ENCODE measurements around the gene BUD31. TPM values are rescaled to one million over a fixed set of nuclear protein-coding genes. Genes with fewer than 3 reads are reported as not detected.
"Not testable (repeated sequence)": the region's sequence is repeated elsewhere in the genome, so short reads cannot be mapped to it uniquely, and the experiment has no call there.

The BUD31 gene
- total RNA-seq, 8 experiments from 2014 or later: 105 to 221 (median 146) TPM

- in situ Hi-C loops (cut with MboI; ENCODE audit: low pct_unique_long_range_greater_than_20kb in 2 of 9, low sequenced_read_pairs in 9 of 9, unreplicated experiment in 9 of 9): no loop called here
- no peaks in the 10 kb centered on the region for H3K4me1 ChIP-seq (replicated peaks in 1 of 2)
- no peak overlapping the region for H3K4me3 ChIP-seq
- WGBS, 10 experiments: 83 to 100% (median 97%) methylated on average over 1 to 3 of the region's 4 CpGs; no CpG with 5 or more reads in 5 of the 10 experiments
- H3K27ac ChIP-seq: no peak overlapping the region
- no peak for ATAC-seq (replicated peaks in 6 of 8)
These were observed 24.2 kb upstream of the BUD31 start for GRCh38 chr7:99384523-99384922.

- WGBS, 10 experiments: 67% methylated on average over 1 of the region's 8 CpGs; no CpG with 5 or more reads in 9 of the 10 experiments
- in situ Hi-C loops (cut with MboI; ENCODE audit: low pct_unique_long_range_greater_than_20kb in 2 of 9, low sequenced_read_pairs in 9 of 9, unreplicated experiment in 9 of 9): no loop called here
- ATAC-seq (replicated peaks in 6 of 8): no peak
- Histone ChIP-seq H3K27ac (no peak overlapping the region), H3K4me3 (no peak overlapping the region), H3K4me1 (replicated peaks in 1 of 2) (no peaks in the 10 kb centered on the region)
These were observed 23.2 kb upstream of the BUD31 start for GRCh38 chr7:99385564-99385963.

- WGBS, 10 experiments: 50 to 100% (median 90%) methylated on average over 1 to 3 of the region's 9 CpGs; no CpG with 5 or more reads in 3 of the 10 experiments
- in situ Hi-C loops (cut with MboI; ENCODE audit: low pct_unique_long_range_greater_than_20kb in 2 of 9, low sequenced_read_pairs in 9 of 9, unreplicated experiment in 9 of 9): no loop called here
- peak in 3 of 8 experiments; percentile 13 to 59 (median 13) for ATAC-seq (replicated peaks in 6 of 8)
- no peak overlapping the region for H3K4me3 ChIP-seq
- no peak overlapping the region for H3K27ac ChIP-seq
- H3K4me1 ChIP-seq (replicated peaks in 1 of 2): no peaks in the 10 kb centered on the region
These were observed 22.1 kb upstream of the BUD31 start for GRCh38 chr7:99386584-99387238.

GRCh38 chr7:99387239-99387635 lies 21.5 kb upstream of the BUD31 start:
- in situ Hi-C loops (cut with MboI; ENCODE audit: low pct_unique_long_range_greater_than_20kb in 2 of 9, low sequenced_read_pairs in 9 of 9, unreplicated experiment in 9 of 9): not testable (repeated sequence)

GRCh38 chr7:99387912-99388311 lies 20.9 kb upstream of the BUD31 start:
- no peak for ATAC-seq (replicated peaks in 6 of 8)
- Histone ChIP-seq H3K4me3 (no peak overlapping the region), H3K27ac (no peak overlapping the region), H3K4me1 (replicated peaks in 1 of 2) (no peaks in the 10 kb centered on the region)
- in situ Hi-C loops (cut with MboI; ENCODE audit: low pct_unique_long_range_greater_than_20kb in 2 of 9, low sequenced_read_pairs in 9 of 9, unreplicated experiment in 9 of 9): no loop called here
- WGBS, 10 experiments: 87 to 100% methylated on average over 1 to 5 of the region's 20 CpGs; no CpG with 5 or more reads in 8 of the 10 experiments

More at GRCh38 chr7:99387239-99387635, 21.5 kb upstream of the BUD31 start:
- 80 to 100% (median 95%) methylated on average over 1 to 8 of the region's 14 CpGs; no CpG with 5 or more reads in 1 of the 10 experiments for WGBS, 10 experiments
- H3K4me1 ChIP-seq (replicated peaks in 1 of 2); H3K4me3 ChIP-seq; ATAC-seq (replicated peaks in 6 of 8); H3K27ac ChIP-seq: not testable (repeated sequence)

GRCh38 chr7:99389772-99390171 lies 19.0 kb upstream of the BUD31 start:
- no peak overlapping the region for H3K27ac ChIP-seq
- no peak for ATAC-seq (replicated peaks in 6 of 8)
- H3K4me1 ChIP-seq (replicated peaks in 1 of 2): peaks cover 8 to 9% of the 10 kb centered on the region in 2 donors
- 86 to 100% (median 100%) methylated on average over 1 to 5 of the region's 13 CpGs; no CpG with 5 or more reads in 3 of the 10 experiments for WGBS, 10 experiments
- in situ Hi-C loops (cut with MboI; ENCODE audit: low pct_unique_long_range_greater_than_20kb in 2 of 9, low sequenced_read_pairs in 9 of 9, unreplicated experiment in 9 of 9): no loop called here
- H3K4me3 ChIP-seq: no peak overlapping the region

GRCh38 chr7:99390941-99391602 lies 17.7 kb upstream of the BUD31 start:
- in situ Hi-C loops (cut with MboI; ENCODE audit: low pct_unique_long_range_greater_than_20kb in 2 of 9, low sequenced_read_pairs in 9 of 9, unreplicated experiment in 9 of 9): no loop called here
- Histone ChIP-seq H3K4me3 (no peak overlapping the region), H3K27ac (no peak overlapping the region), H3K4me1 (replicated peaks in 1 of 2) (peaks cover 8 to 9% of the 10 kb centered on the region in 2 donors)
- ATAC-seq (replicated peaks in 6 of 8): no peak
- WGBS, 10 experiments: 68 to 100% (median 93%) methylated on average over 1 to 9 of the region's 23 CpGs; no CpG with 5 or more reads in 3 of the 10 experiments

GRCh38 chr7:99392046-99392445 lies 16.7 kb upstream of the BUD31 start:
- Histone ChIP-seq H3K27ac (no peak overlapping the region), H3K4me3 (peak overlapping the region in 4 of 5 donors; percentile 33 to 47 (median 41)), H3K4me1 (replicated peaks in 1 of 2) (peaks cover 8 to 9% of the 10 kb centered on the region in 2 donors)
- ATAC-seq (replicated peaks in 6 of 8): no peak
- in situ Hi-C loops (cut with MboI; ENCODE audit: low pct_unique_long_range_greater_than_20kb in 2 of 9, low sequenced_read_pairs in 9 of 9, unreplicated experiment in 9 of 9): no loop called here
- WGBS, 10 experiments: 80 to 100% (median 88%) methylated on average over 1 to 3 of the region's 8 CpGs; no CpG with 5 or more reads in 7 of the 10 experiments

GRCh38 chr7:99392659-99393354 lies 16.0 kb upstream of the BUD31 start:
- H3K27ac ChIP-seq: peak overlapping the region; percentile 36 to 67
- ATAC-seq (replicated peaks in 6 of 8): peak; percentile 78 to 87 (median 84)
- in situ Hi-C loops (cut with MboI; ENCODE audit: low pct_unique_long_range_greater_than_20kb in 2 of 9, low sequenced_read_pairs in 9 of 9, unreplicated experiment in 9 of 9): no loop called here

GRCh38 chr7:99393355-99394187 lies 15.2 kb upstream of the BUD31 start:
- Histone ChIP-seq H3K4me3 (peak overlapping the region; percentile 33 to 47 (median 41)), H3K27ac (peak overlapping the region; percentile 36 to 67), H3K4me1 (replicated peaks in 1 of 2) (peaks cover 8 to 9% of the 10 kb centered on the region in 2 donors)
- 0 to 90% (median 33%) methylated on average over 1 to 7 of the region's 30 CpGs; no CpG with 5 or more reads in 5 of the 10 experiments for WGBS, 10 experiments
- ATAC-seq (replicated peaks in 6 of 8): peak in 7 of 8 experiments; percentile 67 to 80 (median 78)
- in situ Hi-C loops (cut with MboI; ENCODE audit: low pct_unique_long_range_greater_than_20kb in 2 of 9, low sequenced_read_pairs in 9 of 9, unreplicated experiment in 9 of 9): no loop called here

More at GRCh38 chr7:99392659-99393354, 16.0 kb upstream of the BUD31 start:
- peaks cover 8 to 9% of the 10 kb centered on the region in 2 donors for H3K4me1 ChIP-seq (replicated peaks in 1 of 2)
- peak overlapping the region; percentile 33 to 47 (median 41) for H3K4me3 ChIP-seq
- 0 to 20% methylated on average over 2 to 3 of the region's 68 CpGs; no CpG with 5 or more reads in 8 of the 10 experiments for WGBS, 10 experiments

GRCh38 chr7:99394188-99394502 lies 14.6 kb upstream of the BUD31 start:
- Histone ChIP-seq H3K27ac (peak overlapping the region in 1 of 2 donors; percentile 36), H3K4me3 (no peak overlapping the region), H3K4me1 (replicated peaks in 1 of 2) (peaks cover 8 to 9% of the 10 kb centered on the region in 2 donors)
- 100% methylated on average over 1 of the region's 4 CpGs; no CpG with 5 or more reads in 9 of the 10 experiments for WGBS, 10 experiments
- in situ Hi-C loops (cut with MboI; ENCODE audit: low pct_unique_long_range_greater_than_20kb in 2 of 9, low sequenced_read_pairs in 9 of 9, unreplicated experiment in 9 of 9): no loop called here
- ATAC-seq (replicated peaks in 6 of 8): no peak

GRCh38 chr7:99395616-99396327 lies 13.0 kb upstream of the BUD31 start:
- WGBS, 10 experiments: 88 to 100% (median 98%) methylated on average over 1 to 11 of the region's 14 CpGs; no CpG with 5 or more reads in 4 of the 10 experiments
- no peak for ATAC-seq (replicated peaks in 6 of 8)
- in situ Hi-C loops (cut with MboI; ENCODE audit: low pct_unique_long_range_greater_than_20kb in 2 of 9, low sequenced_read_pairs in 9 of 9, unreplicated experiment in 9 of 9): no loop called here
- Histone ChIP-seq H3K27ac (no peak overlapping the region), H3K4me3 (no peak overlapping the region), H3K4me1 (replicated peaks in 1 of 2) (peaks cover 8 to 9% of the 10 kb centered on the region in 2 donors)

All from motor neuron (in vitro differentiated cells).